Measurements from ENCODE around the gene TSN. TPM values are rescaled to one million over a fixed set of nuclear protein-coding genes. Genes with fewer than 3 reads are reported as not detected.

Gene TSN
- total RNA-seq, 1 donor from 2014 or later: 86.9 TPM

DNA sequence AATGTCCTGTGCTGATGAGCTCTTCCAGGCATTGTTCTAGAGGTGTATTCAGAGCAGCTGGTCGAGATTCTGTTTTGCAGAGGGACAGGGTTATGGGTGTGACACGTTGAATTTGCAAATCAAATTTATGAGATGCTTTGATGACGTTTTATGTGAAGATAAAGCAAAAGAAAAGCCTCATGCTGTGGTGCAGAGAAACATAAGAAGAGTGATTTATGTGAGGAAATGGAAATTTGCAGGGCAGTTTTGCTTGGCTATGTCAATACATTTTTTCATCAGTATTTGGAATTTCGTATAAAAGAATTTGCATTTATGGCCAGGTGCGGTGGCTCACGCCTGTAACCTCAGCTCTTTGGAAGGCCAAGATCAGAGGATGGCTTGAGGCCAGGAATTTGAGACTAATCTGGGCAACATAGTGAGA lies 36.4 kb downstream of the TSN start:
- H3K4me2 ChIP-seq: no peak overlapping the region
- H3K27ac Mint-ChIP-seq: no peak overlapping the region

DNA sequence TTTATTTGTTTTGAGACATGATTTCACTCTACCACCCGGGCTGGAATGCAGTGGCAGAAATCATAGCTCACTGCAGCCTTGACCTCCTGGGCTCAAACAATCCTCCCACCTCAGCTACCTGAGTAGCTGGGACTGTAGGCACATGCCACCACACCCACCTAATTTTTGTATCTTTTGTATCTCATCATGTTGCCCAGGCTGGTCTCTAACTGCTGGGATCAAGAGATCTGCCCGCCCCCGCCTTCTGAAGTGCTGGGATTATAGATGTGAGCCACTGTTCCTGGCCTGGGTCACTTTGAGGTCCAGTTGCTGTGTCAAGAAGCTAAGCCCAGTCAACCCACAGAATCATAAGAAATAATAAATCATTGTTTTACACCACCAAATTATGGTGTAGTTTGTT lies 38.4 kb downstream of the TSN start:
- Mint-ChIP-seq H3K27ac (no peak overlapping the region), H3K9me3 (peaks cover 2% of the 10 kb centered on the region), H3K36me3 (no peaks in the 10 kb centered on the region), H3K4me3 (no peak overlapping the region), H3K4me1 (peaks cover 8% of the 10 kb centered on the region), H3K27me3 (ENCODE audit: insufficient read depth, low read depth) (peaks cover 6% of the 10 kb centered on the region)
- Histone ChIP-seq H4K20me1 (ENCODE audit: low read depth) (no peaks in the 10 kb centered on the region), H3K4me1 (no peaks in the 10 kb centered on the region), H3K79me2 (ENCODE audit: low read depth) (no peaks in the 10 kb centered on the region), H3K4me2 (no peak overlapping the region), H3K9me3 (ENCODE audit: low read depth) (no peaks in the 10 kb centered on the region), H3K27me3 (no peaks in the 10 kb centered on the region), H3K4me3 (no peak overlapping the region), H3K36me3 (no peaks in the 10 kb centered on the region), H3F3A (ENCODE audit: low read depth) (no peaks in the 10 kb centered on the region), H3K9ac (no peak overlapping the region), H3K27ac (no peak overlapping the region), H2AFZ (replicated peaks) (no peak overlapping the region)
- no peak for DNase-seq (ENCODE audit: low spot score)
- TF ChIP-seq, protein P1, sequence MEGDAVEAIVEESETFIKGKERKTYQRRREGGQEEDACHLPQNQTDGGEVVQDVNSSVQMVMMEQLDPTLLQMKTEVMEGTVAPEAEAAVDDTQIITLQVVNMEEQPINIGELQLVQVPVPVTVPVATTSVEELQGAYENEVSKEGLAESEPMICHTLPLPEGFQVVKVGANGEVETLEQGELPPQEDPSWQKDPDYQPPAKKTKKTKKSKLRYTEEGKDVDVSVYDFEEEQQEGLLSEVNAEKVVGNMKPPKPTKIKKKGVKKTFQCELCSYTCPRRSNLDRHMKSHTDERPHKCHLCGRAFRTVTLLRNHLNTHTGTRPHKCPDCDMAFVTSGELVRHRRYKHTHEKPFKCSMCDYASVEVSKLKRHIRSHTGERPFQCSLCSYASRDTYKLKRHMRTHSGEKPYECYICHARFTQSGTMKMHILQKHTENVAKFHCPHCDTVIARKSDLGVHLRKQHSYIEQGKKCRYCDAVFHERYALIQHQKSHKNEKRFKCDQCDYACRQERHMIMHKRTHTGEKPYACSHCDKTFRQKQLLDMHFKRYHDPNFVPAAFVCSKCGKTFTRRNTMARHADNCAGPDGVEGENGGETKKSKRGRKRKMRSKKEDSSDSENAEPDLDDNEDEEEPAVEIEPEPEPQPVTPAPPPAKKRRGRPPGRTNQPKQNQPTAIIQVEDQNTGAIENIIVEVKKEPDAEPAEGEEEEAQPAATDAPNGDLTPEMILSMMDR (IDR thresholded peaks at IDR 0.05): no peak

More for the DNA sequence above, 36.4 kb downstream of the TSN start:
- Histone ChIP-seq H3K9ac (no peak overlapping the region), H3K9me3 (ENCODE audit: low read depth) (no peaks in the 10 kb centered on the region), H3K4me1 (no peaks in the 10 kb centered on the region), H3K36me3 (no peaks in the 10 kb centered on the region), H4K20me1 (ENCODE audit: low read depth) (no peaks in the 10 kb centered on the region), H3K27ac (no peak overlapping the region), H3K4me3 (no peak overlapping the region), H3K27me3 (no peaks in the 10 kb centered on the region), H3K79me2 (ENCODE audit: low read depth) (no peaks in the 10 kb centered on the region), H3F3A (ENCODE audit: low read depth) (no peaks in the 10 kb centered on the region), H2AFZ (replicated peaks) (no peak overlapping the region)
- H3K27me3 Mint-ChIP-seq (ENCODE audit: insufficient read depth, low read depth): peaks cover 3% of the 10 kb centered on the region
- H3K4me1 Mint-ChIP-seq: peaks cover 8% of the 10 kb centered on the region
- TF ChIP-seq EZH2phosphoT487 (IDR thresholded peaks at IDR 0.05) (no peak), EZH2 (IDR thresholded peaks at IDR 0.05) (no peak)
- TF ChIP-seq, protein P1 (IDR thresholded peaks at IDR 0.05): no peak
- H3K36me3 Mint-ChIP-seq: no peaks in the 10 kb centered on the region
- H3K9me3 Mint-ChIP-seq: peaks cover 4% of the 10 kb centered on the region
- H3K4me3 Mint-ChIP-seq: no peak overlapping the region
- no peak for DNase-seq (ENCODE audit: low spot score)

DNA sequence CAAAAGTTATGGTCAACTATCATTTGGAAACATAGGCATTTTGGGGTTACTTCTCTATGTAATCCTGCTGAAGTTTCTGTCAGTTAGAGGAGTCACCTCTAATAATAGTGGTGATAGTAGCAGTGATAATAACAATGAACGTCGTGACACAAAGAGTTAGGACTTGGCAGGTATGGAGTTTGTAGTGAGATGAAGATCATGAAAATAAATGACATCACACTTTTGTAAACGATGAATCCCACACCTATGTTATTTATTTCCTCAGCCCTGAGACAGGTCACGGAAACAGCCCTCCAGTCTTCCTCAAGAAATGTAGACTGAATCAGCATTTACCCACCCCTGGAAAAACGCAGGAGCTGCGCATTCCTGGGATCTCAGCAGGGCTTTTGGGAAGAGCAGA lies 38.8 kb downstream of the TSN start:
- Histone ChIP-seq H3K4me2 (no peak overlapping the region), H3K9me3 (ENCODE audit: low read depth) (no peaks in the 10 kb centered on the region), H3K4me1 (no peaks in the 10 kb centered on the region), H3F3A (ENCODE audit: low read depth) (no peaks in the 10 kb centered on the region), H3K36me3 (no peaks in the 10 kb centered on the region), H2AFZ (replicated peaks) (no peak overlapping the region), H3K27ac (no peak overlapping the region), H3K79me2 (ENCODE audit: low read depth) (no peaks in the 10 kb centered on the region), H4K20me1 (ENCODE audit: low read depth) (no peaks in the 10 kb centered on the region), H3K27me3 (no peaks in the 10 kb centered on the region), H3K4me3 (no peak overlapping the region), H3K9ac (no peak overlapping the region)
- Mint-ChIP-seq H3K27ac (no peak overlapping the region), H3K4me1 (peaks cover 8% of the 10 kb centered on the region), H3K36me3 (no peaks in the 10 kb centered on the region), H3K4me3 (no peak overlapping the region), H3K27me3 (ENCODE audit: insufficient read depth, low read depth) (peaks cover 6% of the 10 kb centered on the region), H3K9me3 (no peaks in the 10 kb centered on the region)
- DNase-seq (ENCODE audit: low spot score): no peak
- TF ChIP-seq, protein P1 (IDR thresholded peaks at IDR 0.05): no peak
- TF ChIP-seq EZH2 (IDR thresholded peaks at IDR 0.05) (no peak), EZH2phosphoT487 (IDR thresholded peaks at IDR 0.05) (no peak)

Data from neural progenitor cell (in vitro differentiated cells).